PFSK-1 (cell line): ENCODE measurements around the gene URAD.

Source experiments
- FOXP2 ChIP-seq: optimal IDR thresholded peaks from 2 replicates; pipeline ENCODE3; 2011; ENCODE audit warnings: borderline replicate concordance, control low read depth, inconsistent platforms; ENCODE audit not compliant: insufficient read depth; ENCODE audit errors: extremely low read length, extremely low read depth
- POLR2AphosphoS5 ChIP-seq: IDR thresholded peaks from 2 replicates; pipeline ENCODE4 v1.6.1; 2012; ENCODE audit warnings: low read depth, mild to moderate bottlenecking, control low read depth, low read length, moderate library complexity
- REST ChIP-seq, 2 experiments: IDR thresholded peaks; 2 replicates each; pipeline versions ENCODE4 v1.6.1 to v1.8.0; 2011 to 2012; ENCODE audit warnings: low read depth in 2 of 2, low read length in 2 of 2, control low read depth in 1 of 2, inconsistent platforms in 1 of 2, mild to moderate bottlenecking in 1 of 2, moderate library complexity in 1 of 2; ENCODE audit not compliant: insufficient read depth in 1 of 2
- SIN3A ChIP-seq: IDR thresholded peaks from 2 replicates; pipeline ENCODE4 v1.6.1; 2012; ENCODE audit warnings: mild to moderate bottlenecking, low read length, moderate library complexity, borderline replicate concordance; ENCODE audit not compliant: insufficient read depth
- TAF1 ChIP-seq: IDR thresholded peaks from 2 replicates; pipeline ENCODE4 v1.6.1; 2012; ENCODE audit warnings: low read length, control low read depth, borderline replicate concordance; ENCODE audit not compliant: insufficient read depth

Gene URAD

DNA sequence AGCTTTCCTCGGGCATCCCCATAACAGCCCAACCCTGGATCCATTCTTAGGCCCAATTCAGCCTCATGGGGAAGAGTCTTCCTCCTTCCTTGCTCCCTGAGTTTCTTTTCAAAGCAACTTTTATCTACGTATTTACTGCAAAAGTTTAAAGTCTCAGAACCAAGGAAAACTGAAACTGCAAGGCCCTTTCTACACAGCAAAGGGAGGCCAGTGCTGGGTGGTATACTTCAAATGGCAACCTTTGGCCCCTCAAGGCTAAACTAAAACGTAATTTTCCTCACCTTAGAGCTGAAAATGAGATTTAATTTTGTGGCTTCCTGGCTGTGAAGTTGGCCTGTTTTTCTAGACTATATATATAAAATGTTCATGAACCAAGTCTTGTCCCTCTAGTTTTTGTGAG is 25.0 kb downstream of the URAD start:
- TF ChIP-seq FOXP2 (no peak), REST (IDR thresholded peaks at IDR 0.05; ENCODE audit: insufficient read depth in 1 of 2, low read depth in 2 of 2, low read length in 2 of 2) (no peak), POLR2AphosphoS5 (no peak), TAF1 (no peak), SIN3A (no peak)

DNA sequence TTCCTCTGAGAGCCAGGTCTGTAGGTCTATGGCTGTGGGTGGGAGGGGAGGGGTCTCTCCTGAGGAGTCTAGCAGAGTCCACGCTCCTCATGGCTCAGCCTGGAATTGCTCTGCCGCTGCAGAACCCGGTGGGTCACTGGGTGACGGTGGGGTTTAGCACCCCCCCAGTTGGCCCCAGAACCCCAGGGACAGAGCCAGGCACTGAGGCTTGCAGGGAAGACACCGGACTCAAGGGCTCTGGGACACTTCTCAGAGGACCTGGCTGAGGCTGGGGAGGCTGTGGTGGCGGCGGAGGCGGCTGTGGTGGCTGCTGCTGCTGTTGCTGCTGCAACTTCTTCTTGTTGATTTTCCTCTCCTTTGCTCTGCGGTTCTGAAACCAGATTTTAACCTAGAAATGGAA is 25.5 kb downstream of the URAD start:
- TF ChIP-seq REST (IDR thresholded peaks at IDR 0.05; ENCODE audit: insufficient read depth in 1 of 2, low read depth in 2 of 2, low read length in 2 of 2) (no peak), POLR2AphosphoS5 (no peak), FOXP2 (no peak), TAF1 (no peak), SIN3A (no peak)

- TF ChIP-seq SIN3A (no peak), POLR2AphosphoS5 (no peak), FOXP2 (no peak), TAF1 (no peak), REST (IDR thresholded peaks at IDR 0.05; ENCODE audit: insufficient read depth in 1 of 2, low read depth in 2 of 2, low read length in 2 of 2) (no peak)
These were observed 26.2 kb downstream of the URAD start for GRCh38 chr13:27962128-27962841.

DNA sequence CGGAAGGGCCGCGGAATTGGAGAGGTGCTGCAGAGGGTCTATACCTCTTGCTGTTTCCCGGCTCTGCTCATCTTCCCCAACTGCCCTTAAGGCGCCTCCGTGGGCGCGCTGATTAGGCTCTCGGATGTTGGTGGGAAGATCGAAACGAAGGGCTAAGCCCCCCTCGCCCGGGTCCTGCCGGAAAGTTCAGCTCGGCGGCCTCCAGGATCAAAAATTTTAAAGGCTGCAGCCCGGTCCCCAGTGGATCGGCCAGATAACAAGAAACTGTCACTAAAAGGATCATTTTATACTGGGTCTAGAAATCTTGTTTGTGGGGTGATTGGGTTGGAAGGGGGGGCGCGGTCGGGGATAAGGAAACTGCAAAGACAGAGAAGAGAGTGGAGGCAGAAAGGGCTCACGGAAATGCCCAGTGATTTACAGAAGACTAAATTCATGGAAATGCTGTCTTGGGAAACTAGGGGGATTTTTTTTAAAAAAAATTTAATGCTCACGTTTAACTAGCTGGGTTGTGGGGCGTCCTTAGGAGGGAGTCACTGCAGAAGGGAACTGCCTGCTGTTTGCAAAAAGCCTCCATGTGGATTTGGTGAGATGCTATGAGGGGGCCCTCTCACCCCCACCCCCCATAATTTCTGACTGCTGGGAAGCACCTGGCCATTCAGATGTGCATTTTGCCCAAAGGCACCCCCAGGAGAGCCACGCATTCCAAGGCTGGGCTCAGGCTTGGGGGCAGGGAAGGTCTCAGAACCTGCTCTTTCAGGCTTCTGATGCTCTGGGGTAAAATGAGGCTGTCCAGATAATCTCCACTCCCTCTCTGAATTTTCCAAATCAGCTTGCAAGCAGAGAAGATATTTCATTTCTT is 27.0 kb downstream of the URAD start:
- TF ChIP-seq FOXP2, result no peak
- TF ChIP-seq REST (IDR thresholded peaks at IDR 0.05; ENCODE audit: insufficient read depth in 1 of 2, low read depth in 2 of 2, low read length in 2 of 2), result no peak
- TF ChIP-seq TAF1, result no peak
- no peak for TF ChIP-seq SIN3A
